ENCODE results near the gene MRPL36. TPM values are rescaled to one million over a fixed set of nuclear protein-coding genes. Genes with fewer than 3 reads are reported as not detected.

MRPL36 gene
- total RNA-seq, 2 donors from 2014 or later, result 48.1 to 52.2 TPM

- Mint-ChIP-seq H3K4me3 (no peak overlapping the region), H3K36me3 (ENCODE audit: insufficient read depth in 2 of 2) (no peaks in the 10 kb centered on the region), H3K27ac (no peak overlapping the region), H3K9me3 (peaks cover 1 to 2% of the 10 kb centered on the region in 2 donors), H3K27me3 (ENCODE audit: low read depth) (no peaks in the 10 kb centered on the region), H3K4me1 (ENCODE audit: low read depth) (no peaks in the 10 kb centered on the region)
- no peak for DNase-seq
- no peak for ATAC-seq (replicated peaks in 1 of 2)
Observed at GRCh38 chr5:1753490-1753889, 46.1 kb downstream of the MRPL36 start.

GRCh38 chr5:1752881-1753280, 46.8 kb downstream of the MRPL36 start:
- Mint-ChIP-seq H3K4me3 (no peak overlapping the region), H3K27me3 (ENCODE audit: low read depth) (no peaks in the 10 kb centered on the region), H3K4me1 (ENCODE audit: low read depth) (no peaks in the 10 kb centered on the region), H3K9me3 (no peaks in the 10 kb centered on the region), H3K27ac (no peak overlapping the region), H3K36me3 (ENCODE audit: insufficient read depth in 2 of 2) (no peaks in the 10 kb centered on the region)
- no peak for DNase-seq
- ATAC-seq (replicated peaks in 1 of 2), result no peak

- DNase-seq (no peak), ATAC-seq (replicated peaks in 1 of 2) (no peak)
- H3K9me3 Mint-ChIP-seq, result no peaks in the 10 kb centered on the region
- no peak overlapping the region for H3K4me3 Mint-ChIP-seq
- no peak overlapping the region for H3K27ac Mint-ChIP-seq
- H3K36me3 Mint-ChIP-seq (ENCODE audit: insufficient read depth in 2 of 2), result no peaks in the 10 kb centered on the region
- no peaks in the 10 kb centered on the region for H3K4me1 Mint-ChIP-seq (ENCODE audit: low read depth)
- no peaks in the 10 kb centered on the region for H3K27me3 Mint-ChIP-seq (ENCODE audit: low read depth)
Observed at GRCh38 chr5:1751864-1752822, 47.5 kb downstream of the MRPL36 start.

GRCh38 chr5:1751026-1751863, 48.4 kb downstream of the MRPL36 start:
- H3K36me3 Mint-ChIP-seq (ENCODE audit: insufficient read depth in 2 of 2), result no peaks in the 10 kb centered on the region
- no peaks in the 10 kb centered on the region for H3K4me1 Mint-ChIP-seq (ENCODE audit: low read depth)
- H3K9me3 Mint-ChIP-seq, result no peaks in the 10 kb centered on the region
- no peak overlapping the region for H3K4me3 Mint-ChIP-seq
- no peak for ATAC-seq (replicated peaks in 1 of 2)
- no peaks in the 10 kb centered on the region for H3K27me3 Mint-ChIP-seq (ENCODE audit: low read depth)
- DNase-seq, result no peak
- no peak overlapping the region for H3K27ac Mint-ChIP-seq

- no peaks in the 10 kb centered on the region for H3K4me1 Mint-ChIP-seq (ENCODE audit: low read depth)
- ATAC-seq (replicated peaks in 1 of 2) (no peak), DNase-seq (no peak)
- no peak overlapping the region for H3K4me3 Mint-ChIP-seq
- H3K36me3 Mint-ChIP-seq (ENCODE audit: insufficient read depth in 2 of 2), result no peaks in the 10 kb centered on the region
- no peaks in the 10 kb centered on the region for H3K9me3 Mint-ChIP-seq
- H3K27me3 Mint-ChIP-seq (ENCODE audit: low read depth), result no peaks in the 10 kb centered on the region
- no peak overlapping the region for H3K27ac Mint-ChIP-seq
Observed at GRCh38 chr5:1750469-1750868, 49.2 kb downstream of the MRPL36 start.

GRCh38 chr5:1749346-1750124, 50.1 kb downstream of the MRPL36 start:
- Mint-ChIP-seq H3K27me3 (ENCODE audit: low read depth) (no peaks in the 10 kb centered on the region), H3K4me1 (ENCODE audit: low read depth) (no peaks in the 10 kb centered on the region), H3K4me3 (no peak overlapping the region), H3K9me3 (no peaks in the 10 kb centered on the region), H3K27ac (no peak overlapping the region), H3K36me3 (ENCODE audit: insufficient read depth in 2 of 2) (no peaks in the 10 kb centered on the region)
- DNase-seq (no peak), ATAC-seq (replicated peaks in 1 of 2) (no peak)

GRCh38 chr5:1748845-1749244, 50.8 kb downstream of the MRPL36 start:
- Mint-ChIP-seq H3K27me3 (ENCODE audit: low read depth) (no peaks in the 10 kb centered on the region), H3K9me3 (no peaks in the 10 kb centered on the region), H3K4me3 (no peak overlapping the region), H3K36me3 (ENCODE audit: insufficient read depth in 2 of 2) (no peaks in the 10 kb centered on the region), H3K4me1 (ENCODE audit: low read depth) (no peaks in the 10 kb centered on the region), H3K27ac (no peak overlapping the region)
- ATAC-seq (replicated peaks in 1 of 2) (no peak), DNase-seq (no peak)

Other genes with a start within 250 kb of the MRPL36 start
- 10 to 100 TPM; 21.9 to 22.3 TPM for gene NDUFS6, start 1.6 kb upstream of the MRPL36 start, total RNA-seq
- not detected for gene IRX4, start 83.1 kb upstream of the MRPL36 start, total RNA-seq